AG09309 (cell line): Measurements from ENCODE around the gene FNDC3B.

Source experiments
- DNase-seq: peaks from one replicate; pipeline ENCODE4 v3.0.0-alpha.2; 2010; ENCODE audit warnings: low read depth
- H3K4me3 ChIP-seq: 2 replicates; pipeline ENCODE4 v1.5.1; 2011; ENCODE audit warnings: mild to moderate bottlenecking, low read depth, low read length, moderate library complexity; ENCODE audit not compliant: control insufficient read depth
- TF ChIP-seq, protein P1 (sequence below): IDR thresholded peaks from 2 replicates; pipeline ENCODE4 v1.5.1; 2011; ENCODE audit warnings: mild to moderate bottlenecking, low read depth, low read length, inconsistent platforms; ENCODE audit not compliant: insufficient read depth, control insufficient read depth; ENCODE audit errors: missing control alignments

Gene FNDC3B

GRCh38 chr3:172244011-172244410 is 204.6 kb downstream of the FNDC3B start:
- TF ChIP-seq, protein P1, sequence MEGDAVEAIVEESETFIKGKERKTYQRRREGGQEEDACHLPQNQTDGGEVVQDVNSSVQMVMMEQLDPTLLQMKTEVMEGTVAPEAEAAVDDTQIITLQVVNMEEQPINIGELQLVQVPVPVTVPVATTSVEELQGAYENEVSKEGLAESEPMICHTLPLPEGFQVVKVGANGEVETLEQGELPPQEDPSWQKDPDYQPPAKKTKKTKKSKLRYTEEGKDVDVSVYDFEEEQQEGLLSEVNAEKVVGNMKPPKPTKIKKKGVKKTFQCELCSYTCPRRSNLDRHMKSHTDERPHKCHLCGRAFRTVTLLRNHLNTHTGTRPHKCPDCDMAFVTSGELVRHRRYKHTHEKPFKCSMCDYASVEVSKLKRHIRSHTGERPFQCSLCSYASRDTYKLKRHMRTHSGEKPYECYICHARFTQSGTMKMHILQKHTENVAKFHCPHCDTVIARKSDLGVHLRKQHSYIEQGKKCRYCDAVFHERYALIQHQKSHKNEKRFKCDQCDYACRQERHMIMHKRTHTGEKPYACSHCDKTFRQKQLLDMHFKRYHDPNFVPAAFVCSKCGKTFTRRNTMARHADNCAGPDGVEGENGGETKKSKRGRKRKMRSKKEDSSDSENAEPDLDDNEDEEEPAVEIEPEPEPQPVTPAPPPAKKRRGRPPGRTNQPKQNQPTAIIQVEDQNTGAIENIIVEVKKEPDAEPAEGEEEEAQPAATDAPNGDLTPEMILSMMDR = no peak
- DNase-seq = no peak
- no peak overlapping the region for H3K4me3 ChIP-seq

GRCh38 chr3:172245241-172245640 is 205.9 kb downstream of the FNDC3B start:
- TF ChIP-seq, protein P1 = no peak
- H3K4me3 ChIP-seq = no peak overlapping the region
- DNase-seq = no peak

GRCh38 chr3:172246107-172246844 is 206.9 kb downstream of the FNDC3B start:
- H3K4me3 ChIP-seq = no peak overlapping the region
- DNase-seq = no peak
- TF ChIP-seq, protein P1 = no peak

DNA sequence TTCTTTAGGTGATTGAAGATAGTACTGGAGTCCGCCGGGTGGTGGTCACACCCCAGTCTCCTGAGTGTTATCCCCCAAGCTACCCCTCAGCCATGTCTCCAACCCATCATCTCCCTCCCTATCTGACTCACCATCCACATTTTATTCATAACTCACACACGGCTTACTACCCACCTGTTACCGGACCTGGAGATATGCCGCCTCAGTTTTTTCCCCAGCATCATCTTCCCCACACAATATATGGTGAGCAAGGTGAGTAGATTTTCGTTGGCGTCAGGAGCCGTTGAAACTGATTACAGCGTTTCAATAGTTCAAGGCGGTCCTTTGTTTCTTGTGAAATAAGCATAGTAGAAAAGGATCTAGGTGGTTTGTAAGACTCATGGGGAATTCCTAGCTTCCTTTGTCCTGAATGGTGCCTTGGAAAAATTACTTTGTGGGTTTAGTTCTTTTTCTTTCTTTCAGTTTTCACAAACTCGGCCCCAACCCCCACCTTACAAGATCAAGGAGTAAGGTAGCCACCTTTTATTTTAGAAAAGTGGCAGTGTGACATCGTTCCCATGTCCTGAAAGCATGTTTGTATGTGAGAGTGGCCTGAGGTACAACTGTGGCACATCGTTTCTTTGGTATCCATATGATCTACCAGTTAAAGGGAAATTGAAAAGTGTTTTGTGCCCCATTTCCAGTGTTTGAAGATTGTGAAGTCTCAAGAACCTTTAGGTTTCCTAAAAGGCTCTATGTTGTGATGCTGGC is 208.3 kb downstream of the FNDC3B start:
- TF ChIP-seq, protein P1 = no peak
- H3K4me3 ChIP-seq = no peak overlapping the region
- DNase-seq = no peak

DNA sequence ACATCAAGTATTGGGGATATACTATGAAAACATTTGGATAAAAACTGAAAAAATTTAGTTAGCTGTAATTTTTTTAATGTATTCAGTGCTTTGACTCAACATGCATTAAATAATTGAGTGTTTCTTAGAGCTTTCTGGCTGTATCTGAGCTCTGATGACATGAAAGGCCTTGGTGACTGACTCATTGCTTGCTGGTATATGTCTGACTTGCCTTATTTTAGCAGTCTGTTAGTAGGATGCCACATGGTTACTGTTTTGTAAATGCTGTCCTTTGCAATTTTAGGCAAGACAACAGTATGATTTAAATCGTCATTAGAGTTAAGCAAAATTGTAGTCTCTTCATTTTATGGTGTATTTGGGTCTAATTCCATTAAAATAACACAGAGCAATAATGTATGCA is 209.7 kb downstream of the FNDC3B start:
- DNase-seq = no peak
- H3K4me3 ChIP-seq = no peak overlapping the region
- TF ChIP-seq, protein P1 = no peak

- no peak overlapping the region for H3K4me3 ChIP-seq
- DNase-seq = no peak
- TF ChIP-seq, protein P1 = no peak
These were observed 211.8 kb downstream of the FNDC3B start for GRCh38 chr3:172251211-172251610.
